Panc1 (cell line): ENCODE data around the gene TNNT3. TPM values are rescaled to one million over a fixed set of nuclear protein-coding genes. Genes with fewer than 3 reads are reported as not detected.

Experiments used
- ATAC-seq: fragments of 200-7000 bp; cut with Tn5 transposase; 2 replicates; pipeline ENCODE4 v1.9.1; 2020; ENCODE audit warnings: mild to moderate bottlenecking, moderate library complexity
- BruUV-seq: library from RNA; stranded (reverse); fragments of 400-500 nt; replicated peaks from 2 replicates; lab custom pipeline; 2021; lab: Mats Ljungman, UMichigan
- CTCF ChIA-PET: fragments of 300-600 bp; sonication (Branson Sonifier 250); formaldehyde crosslinking; loops from one replicate; lab custom pipeline; 2022; ENCODE audit warnings: antibody characterized with exemption; lab: Charles Lee
- POLR2A ChIA-PET: fragments of 300-600 bp; sonication (Branson Sonifier 250); formaldehyde crosslinking; loops from one replicate; lab custom pipeline; 2022; ENCODE audit warnings: antibody characterized with exemption; lab: Charles Lee
- DNase-seq: peaks from one replicate; pipeline ENCODE4 v3.0.0-alpha.2; 2010; ENCODE audit warnings: low read depth, low spot score
- H3K27ac ChIP-seq: 2 replicates; pipeline ENCODE4 v1.5.1; 2011; ENCODE audit warnings: mild to moderate bottlenecking, low read length, inconsistent platforms
- H3K27me3 ChIP-seq: fragments of 200-500 bp; sonication (Bioruptor generic); 2 replicates; pipeline ENCODE4 v1.6.0; 2014; ENCODE audit warnings: low read length, inconsistent platforms; ENCODE audit not compliant: control insufficient read depth, insufficient read depth
- H3K36me3 ChIP-seq: fragments of 200-500 bp; sonication (Bioruptor generic); 2 replicates; pipeline ENCODE4 v1.5.1; 2014; ENCODE audit warnings: inconsistent platforms, mild to moderate bottlenecking, low read length, moderate library complexity; ENCODE audit not compliant: control insufficient read depth, insufficient read depth
- H3K4me1 ChIP-seq: 2 replicates; pipeline ENCODE4 v1.5.1; 2011; ENCODE audit warnings: inconsistent platforms, mild to moderate bottlenecking, low read length, moderate library complexity; ENCODE audit not compliant: control insufficient read depth, insufficient read depth
- H3K4me3 ChIP-seq, 2 experiments: 2 replicates each; pipeline ENCODE4 v1.5.1; 2011 to 2012; ENCODE audit warnings: low read depth in 2 of 2, low read length in 2 of 2, mild to moderate bottlenecking in 2 of 2, inconsistent platforms in 1 of 2, moderate library complexity in 1 of 2
- H3K9me3 ChIP-seq: fragments of 200-500 bp; sonication (Bioruptor generic); 2 replicates; pipeline ENCODE4 v1.5.1; 2014; ENCODE audit warnings: low read depth, mild to moderate bottlenecking, inconsistent platforms, low read length, moderate library complexity; ENCODE audit not compliant: control insufficient read depth, insufficient read depth
- CTCF ChIP-seq: fragments of 450-650 bp; IDR thresholded peaks from 2 replicates; pipeline ENCODE4 v1.5.1; 2017; ENCODE audit warnings: mild to moderate bottlenecking
- POLR2AphosphoS5 ChIP-seq: IDR thresholded peaks from 2 replicates; pipeline ENCODE4 v1.6.1; 2012; ENCODE audit warnings: mild to moderate bottlenecking, low read depth, low read length, moderate library complexity
- REST ChIP-seq, 2 experiments: IDR thresholded peaks; 2 replicates each; pipeline ENCODE4 v1.6.1; 2011 to 2012; ENCODE audit warnings: low read depth in 2 of 2, control low read depth in 1 of 2, low read length in 1 of 2, mild to moderate bottlenecking in 1 of 2, moderate library complexity in 1 of 2; ENCODE audit not compliant: insufficient read depth in 1 of 2
- SIN3A ChIP-seq: IDR thresholded peaks from 2 replicates; pipeline ENCODE4 v1.6.1; 2012; ENCODE audit warnings: low read depth, mild to moderate bottlenecking, low read length, moderate library complexity, borderline replicate concordance; ENCODE audit not compliant: insufficient read depth
- TCF7L2 ChIP-seq: IDR thresholded peaks from 2 replicates; pipeline ENCODE4 v1.6.1; 2011; ENCODE audit warnings: mild to moderate bottlenecking, low read depth, low read length, inconsistent platforms
- in situ Hi-C: cut with HindIII; loops from 2 replicates; pipeline ENCODE4 v1.10.0; 2016; ENCODE audit warnings: low sequenced_read_pairs, low pct_unique_long_range_greater_than_20kb
- intact Hi-C: fragments of 100-400 bp; cut with micrococcal nuclease; formaldehyde crosslinking; loops from one replicate; pipeline ENCODE4 v1.10.0; 2022; ENCODE audit not compliant: unreplicated experiment
- total RNA-seq: library from RNA; stranded (reverse); gene quantifications from one replicate; pipeline ENCODE4 v1.2.1, GENCODE V29; 2021; ENCODE audit not compliant: unreplicated experiment

TNNT3 gene
- total RNA-seq, 1 experiment from 2014 or later = 0.41 TPM

- TF ChIP-seq TCF7L2 = no peak
- TF ChIP-seq POLR2AphosphoS5 = no peak
- TF ChIP-seq SIN3A = no peak
- no peak for TF ChIP-seq CTCF
- TF ChIP-seq REST (IDR thresholded peaks at IDR 0.05; ENCODE audit: insufficient read depth in 1 of 2, low read depth in 2 of 2, low read length in 1 of 2) = no peak
- Histone ChIP-seq H3K9me3 (no peaks in the 10 kb centered on the region), H3K36me3 (no peaks in the 10 kb centered on the region), H3K27me3 (no peaks in the 10 kb centered on the region), H3K4me3 (no peak overlapping the region), H3K27ac (no peak overlapping the region), H3K4me1 (peaks cover 17% of the 10 kb centered on the region)
- ChIA-PET POLR2A (no interaction called here), CTCF (interaction anchor here (1.1 kb wide), 1 partner anchor 46 kb away, joined by 4 read pairs; no protein-coding TSS in a partner anchor)
- DNase-seq (no peak), ATAC-seq (peak; percentile 57)
- intact Hi-C loops = no loop called here
- in situ Hi-C loops = no loop called here
- no TSS peak for BruUV-seq
Observed at GRCh38 chr11:1928470-1928890, 9.0 kb downstream of the TNNT3 start.

DNA sequence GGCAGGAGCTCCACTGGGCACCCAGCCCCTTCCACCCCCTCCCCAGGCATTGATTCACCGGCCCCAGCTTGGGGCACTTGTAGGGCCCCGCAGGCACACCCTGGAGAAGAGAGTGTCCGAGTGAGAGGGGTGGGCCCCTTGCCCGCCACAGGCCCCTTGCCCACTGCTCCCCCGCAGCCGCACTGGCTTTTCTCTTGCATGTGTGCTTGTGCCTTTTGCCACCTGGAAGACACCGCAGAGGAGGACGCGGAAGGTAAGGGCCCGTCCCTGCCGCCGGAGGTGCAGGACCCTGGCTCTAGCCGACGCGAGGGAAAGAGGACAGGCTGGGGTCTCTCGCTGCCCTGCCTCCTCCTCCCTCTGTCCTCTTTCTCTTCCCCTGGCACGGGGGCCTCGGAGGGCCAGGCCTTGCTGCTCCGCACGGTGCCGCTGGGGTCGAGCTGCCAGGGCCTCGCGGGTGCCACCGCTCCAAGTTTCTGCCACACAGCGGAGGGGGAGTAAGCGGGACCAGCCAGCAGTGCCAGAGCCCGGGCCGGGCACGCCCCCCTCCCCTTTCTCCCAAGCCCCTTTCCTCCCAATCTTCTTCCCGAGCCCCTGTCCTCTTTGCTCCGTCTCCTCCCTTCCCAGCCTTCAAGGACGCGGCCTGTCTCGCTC is 9.5 kb downstream of the TNNT3 start:
- H3K27me3 ChIP-seq = no peaks in the 10 kb centered on the region
- TF ChIP-seq POLR2AphosphoS5 (no peak), CTCF (no peak), SIN3A (no peak), REST (IDR thresholded peaks at IDR 0.05; ENCODE audit: insufficient read depth in 1 of 2, low read depth in 2 of 2, low read length in 1 of 2) (no peak), TCF7L2 (no peak)
- no TSS peak for BruUV-seq
- in situ Hi-C loops (no loop called here), intact Hi-C loops (no loop called here)
- no peak overlapping the region for H3K4me3 ChIP-seq
- CTCF ChIA-PET = interaction anchor here (1.1 kb wide), 1 partner anchor 47 kb away, joined by 4 read pairs; no protein-coding TSS in a partner anchor
- no peaks in the 10 kb centered on the region for H3K36me3 ChIP-seq
- ATAC-seq (no peak), DNase-seq (no peak)
- no peak overlapping the region for H3K27ac ChIP-seq
- H3K4me1 ChIP-seq = peaks cover 17% of the 10 kb centered on the region
- H3K9me3 ChIP-seq = no peaks in the 10 kb centered on the region
- POLR2A ChIA-PET = no interaction called here
